Neural cell (in vitro differentiated cells): Measurements from ENCODE around the gene C1orf198. TPM values are rescaled to one million over a fixed set of nuclear protein-coding genes. Genes with fewer than 3 reads are reported as not detected.

ENCODE experiments used
- H2AFZ ChIP-seq: fragments of 200-600, 300-800 bp; sonication (generic), shearing (Covaris generic); 2 replicates; pipeline ENCODE4 v1.6.0; 2014; ENCODE audit warnings: low read depth, mild to moderate bottlenecking, antibody characterized with exemption, low read length, moderate library complexity
- H3F3A ChIP-seq: fragments of 200-600 bp; shearing (Covaris generic); 2 replicates; pipeline ENCODE4 v1.6.1; 2016; ENCODE audit warnings: mild to moderate bottlenecking, moderate library complexity, mixed read lengths, antibody characterized with exemption, low read length; ENCODE audit not compliant: insufficient read depth, poor library complexity, severe bottlenecking
- H3K27ac ChIP-seq: fragments of 200-600, 300-800 bp; sonication (generic), shearing (Covaris generic); 2 replicates; pipeline ENCODE4 v1.5.1; 2014; ENCODE audit warnings: mild to moderate bottlenecking, low read length, moderate library complexity
- H3K27me3 ChIP-seq: fragments of 300-800, 200-600 bp; sonication (generic), shearing (Covaris generic); 2 replicates; pipeline ENCODE4 v1.6.0; 2014; ENCODE audit warnings: mild to moderate bottlenecking, low read depth, low read length, moderate library complexity; ENCODE audit not compliant: insufficient read depth
- H3K36me3 ChIP-seq: fragments of 300-800, 200-600 bp; sonication (generic), shearing (Covaris generic); 2 replicates; pipeline ENCODE4 v1.5.1; 2014; ENCODE audit warnings: mild to moderate bottlenecking, antibody characterized with exemption, low read length, moderate library complexity; ENCODE audit not compliant: insufficient read depth
- H3K4me2 ChIP-seq: fragments of 300-800, 200-600 bp; sonication (generic), shearing (Covaris generic); 2 replicates; pipeline ENCODE4 v1.6.0; 2014; ENCODE audit warnings: mild to moderate bottlenecking, low read length
- H3K4me3 ChIP-seq: fragments of 300-800, 200-600 bp; sonication (generic), shearing (Covaris generic); 2 replicates; pipeline ENCODE4 v1.5.1; 2014; ENCODE audit warnings: mild to moderate bottlenecking, low read length, moderate library complexity
- H3K79me2 ChIP-seq: fragments of 200-600 bp; shearing (Covaris generic); replicated peaks from 2 replicates; pipeline ENCODE4 v1.6.0; 2014; ENCODE audit warnings: mild to moderate bottlenecking, low read length, moderate library complexity; ENCODE audit not compliant: insufficient read depth
- H3K9ac ChIP-seq: fragments of 300-800, 200-600 bp; sonication (generic), shearing (Covaris generic); 2 replicates; pipeline ENCODE4 v1.6.1; 2016; ENCODE audit warnings: mild to moderate bottlenecking, low read length, mixed read lengths
- H3K9me2 ChIP-seq: fragments of 200-600 bp; shearing (Covaris generic); 2 replicates; pipeline ENCODE4 v1.6.1; 2016; ENCODE audit warnings: mild to moderate bottlenecking, low read length, mixed read lengths; ENCODE audit not compliant: insufficient read depth
- H3K9me3 ChIP-seq: fragments of 200-600, 300-800 bp; sonication (generic), shearing (Covaris generic); 2 replicates; pipeline ENCODE4 v1.6.1; 2016; ENCODE audit warnings: mild to moderate bottlenecking, mixed run types, low read length, moderate library complexity, mixed read lengths
- H4K20me1 ChIP-seq: fragments of 200-600 bp; shearing (Covaris generic); 2 replicates; pipeline ENCODE4 v1.6.1; 2016; ENCODE audit warnings: mild to moderate bottlenecking, mixed run types; ENCODE audit not compliant: insufficient read depth
- EP300 ChIP-seq: fragments of 450-650 bp; conservative IDR thresholded peaks from 2 replicates; pipeline ENCODE4 v1.6.1; 2014; ENCODE audit warnings: antibody characterized with exemption, mild to moderate bottlenecking, moderate library complexity; ENCODE audit not compliant: poor library complexity, severe bottlenecking
- EZH2 ChIP-seq: fragments of 200-600, 300-800 bp; shearing (Covaris generic), sonication (generic); IDR thresholded peaks from 2 replicates; pipeline ENCODE4 v1.6.1; 2014; ENCODE audit warnings: antibody characterized with exemption, low read length, borderline replicate concordance, mild to moderate bottlenecking; ENCODE audit not compliant: insufficient read depth, poor library complexity, severe bottlenecking
- MXI1 ChIP-seq: fragments of 450-650 bp; conservative IDR thresholded peaks from 2 replicates; pipeline ENCODE4 v1.6.1; 2014; ENCODE audit warnings: antibody characterized with exemption, mild to moderate bottlenecking; ENCODE audit not compliant: poor library complexity, severe bottlenecking
- POLR2AphosphoS5 ChIP-seq: IDR thresholded peaks from 2 replicates; pipeline ENCODE4 v1.6.1; 2012
- RAD21 ChIP-seq: fragments of 450-650 bp; conservative IDR thresholded peaks from 2 replicates; pipeline ENCODE4 v1.6.1; 2014; ENCODE audit warnings: antibody characterized with exemption, mild to moderate bottlenecking, moderate library complexity
- SMC3 ChIP-seq: fragments of 450-650 bp; conservative IDR thresholded peaks from 2 replicates; pipeline ENCODE4 v1.6.1; 2014; ENCODE audit warnings: antibody characterized with exemption, mild to moderate bottlenecking, moderate library complexity; ENCODE audit not compliant: poor library complexity
- TAF1 ChIP-seq: IDR thresholded peaks from 2 replicates; pipeline ENCODE4 v1.6.1; 2012; ENCODE audit warnings: low read depth
- polyA plus RNA-seq: library from polyadenylated mRNA; depleted of rRNA; stranded (reverse); fragments of >200 nt; gene quantifications from 2 replicates; pipeline ENCODE4 v1.2.3, GENCODE V29; 2014
- TF ChIP-seq, protein P1 (sequence below): fragments of 450-650 bp; IDR thresholded peaks from 2 replicates; pipeline ENCODE4 v1.5.1; 2014; ENCODE audit warnings: antibody characterized with exemption, mild to moderate bottlenecking, moderate library complexity; ENCODE audit not compliant: poor library complexity, severe bottlenecking
- TF ChIP-seq, protein P2 (sequence below): IDR thresholded peaks from 2 replicates; pipeline ENCODE4 v1.6.1; 2012; ENCODE audit warnings: borderline replicate concordance

Gene C1orf198
- polyA plus RNA-seq, 1 donor from 2014 or later, result 16.7 TPM

DNA sequence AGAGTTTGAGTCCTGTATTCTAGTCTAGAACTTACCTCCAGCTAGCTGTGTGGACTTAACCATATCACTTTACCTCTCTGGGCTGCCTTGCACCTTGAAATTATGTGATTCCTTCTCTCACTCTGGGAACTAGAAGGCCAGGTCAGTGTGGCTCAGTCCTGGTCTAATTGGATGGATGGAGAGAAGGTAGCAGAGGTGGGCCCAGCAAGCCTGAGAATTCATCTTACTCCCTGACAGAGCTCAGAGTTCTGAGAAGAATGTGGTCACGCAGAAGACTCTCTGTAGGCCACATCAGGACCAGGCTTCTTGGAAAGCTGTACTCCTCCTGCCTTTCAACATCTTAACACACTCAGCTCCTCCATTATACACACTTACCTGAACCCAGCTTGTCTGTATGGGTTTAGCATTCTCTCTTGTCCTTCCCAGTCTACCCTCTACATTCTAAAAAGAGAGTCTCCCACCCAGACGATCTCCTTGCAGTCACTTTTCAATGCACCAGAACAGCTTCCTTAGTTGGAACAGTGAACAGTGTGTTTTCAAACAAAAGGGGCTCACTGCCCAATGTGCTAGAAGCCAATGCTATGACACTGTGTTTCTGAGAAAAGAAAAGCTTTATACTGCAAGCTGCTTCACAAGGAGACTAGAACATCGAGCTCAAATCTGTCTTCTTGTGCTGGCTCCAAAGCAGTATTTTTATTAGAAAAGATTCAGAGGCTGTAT, 60.6 kb downstream of the C1orf198 start:
- no peaks in the 10 kb centered on the region for H3K9me3 ChIP-seq
- no peak overlapping the region for H2AFZ ChIP-seq
- no peaks in the 10 kb centered on the region for H3K36me3 ChIP-seq
- H3K9ac ChIP-seq, result no peak overlapping the region
- no peak overlapping the region for H3K4me3 ChIP-seq
- no peaks in the 10 kb centered on the region for H3K79me2 ChIP-seq
- H3K4me2 ChIP-seq, result no peak overlapping the region
- no peak overlapping the region for H3K27ac ChIP-seq
- TF ChIP-seq, protein P1, sequence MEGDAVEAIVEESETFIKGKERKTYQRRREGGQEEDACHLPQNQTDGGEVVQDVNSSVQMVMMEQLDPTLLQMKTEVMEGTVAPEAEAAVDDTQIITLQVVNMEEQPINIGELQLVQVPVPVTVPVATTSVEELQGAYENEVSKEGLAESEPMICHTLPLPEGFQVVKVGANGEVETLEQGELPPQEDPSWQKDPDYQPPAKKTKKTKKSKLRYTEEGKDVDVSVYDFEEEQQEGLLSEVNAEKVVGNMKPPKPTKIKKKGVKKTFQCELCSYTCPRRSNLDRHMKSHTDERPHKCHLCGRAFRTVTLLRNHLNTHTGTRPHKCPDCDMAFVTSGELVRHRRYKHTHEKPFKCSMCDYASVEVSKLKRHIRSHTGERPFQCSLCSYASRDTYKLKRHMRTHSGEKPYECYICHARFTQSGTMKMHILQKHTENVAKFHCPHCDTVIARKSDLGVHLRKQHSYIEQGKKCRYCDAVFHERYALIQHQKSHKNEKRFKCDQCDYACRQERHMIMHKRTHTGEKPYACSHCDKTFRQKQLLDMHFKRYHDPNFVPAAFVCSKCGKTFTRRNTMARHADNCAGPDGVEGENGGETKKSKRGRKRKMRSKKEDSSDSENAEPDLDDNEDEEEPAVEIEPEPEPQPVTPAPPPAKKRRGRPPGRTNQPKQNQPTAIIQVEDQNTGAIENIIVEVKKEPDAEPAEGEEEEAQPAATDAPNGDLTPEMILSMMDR, result no peak
- H3K27me3 ChIP-seq, result no peaks in the 10 kb centered on the region
- H4K20me1 ChIP-seq, result no peaks in the 10 kb centered on the region
- H3F3A ChIP-seq, result no peaks in the 10 kb centered on the region
- no peaks in the 10 kb centered on the region for H3K9me2 ChIP-seq

DNA sequence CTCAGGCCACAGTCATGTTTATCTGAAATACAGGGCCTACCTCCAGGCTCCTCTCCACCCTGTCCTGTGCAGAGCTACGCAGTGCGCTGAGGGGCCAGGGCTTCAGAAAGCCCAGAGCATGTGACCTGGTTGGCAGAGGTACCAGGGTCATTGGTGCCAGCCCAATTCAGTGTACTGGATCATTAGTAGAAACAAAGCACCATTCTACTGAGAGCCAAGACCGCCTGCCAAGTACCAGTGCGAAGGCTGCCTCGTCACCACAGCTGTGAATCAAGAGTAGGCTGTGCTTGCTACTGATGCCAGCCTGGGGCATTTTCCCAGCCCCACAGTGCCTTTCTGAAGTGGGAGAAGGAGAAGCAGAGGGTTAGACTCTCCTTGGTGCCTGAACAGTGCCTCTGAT, 61.3 kb downstream of the C1orf198 start:
- Histone ChIP-seq H3K9me3 (no peaks in the 10 kb centered on the region), H3K36me3 (no peaks in the 10 kb centered on the region), H2AFZ (no peak overlapping the region), H3K9me2 (no peaks in the 10 kb centered on the region), H3K79me2 (no peaks in the 10 kb centered on the region), H3K27ac (no peak overlapping the region), H3K9ac (no peak overlapping the region), H3K4me3 (no peak overlapping the region), H3K27me3 (no peaks in the 10 kb centered on the region), H4K20me1 (no peaks in the 10 kb centered on the region), H3F3A (no peaks in the 10 kb centered on the region), H3K4me2 (no peak overlapping the region)
- TF ChIP-seq POLR2AphosphoS5 (no peak), RAD21 (no peak), SMC3 (no peak), TAF1 (no peak), MXI1 (no peak), EZH2 (no peak), EP300 (no peak)
- TF ChIP-seq, protein P2, sequence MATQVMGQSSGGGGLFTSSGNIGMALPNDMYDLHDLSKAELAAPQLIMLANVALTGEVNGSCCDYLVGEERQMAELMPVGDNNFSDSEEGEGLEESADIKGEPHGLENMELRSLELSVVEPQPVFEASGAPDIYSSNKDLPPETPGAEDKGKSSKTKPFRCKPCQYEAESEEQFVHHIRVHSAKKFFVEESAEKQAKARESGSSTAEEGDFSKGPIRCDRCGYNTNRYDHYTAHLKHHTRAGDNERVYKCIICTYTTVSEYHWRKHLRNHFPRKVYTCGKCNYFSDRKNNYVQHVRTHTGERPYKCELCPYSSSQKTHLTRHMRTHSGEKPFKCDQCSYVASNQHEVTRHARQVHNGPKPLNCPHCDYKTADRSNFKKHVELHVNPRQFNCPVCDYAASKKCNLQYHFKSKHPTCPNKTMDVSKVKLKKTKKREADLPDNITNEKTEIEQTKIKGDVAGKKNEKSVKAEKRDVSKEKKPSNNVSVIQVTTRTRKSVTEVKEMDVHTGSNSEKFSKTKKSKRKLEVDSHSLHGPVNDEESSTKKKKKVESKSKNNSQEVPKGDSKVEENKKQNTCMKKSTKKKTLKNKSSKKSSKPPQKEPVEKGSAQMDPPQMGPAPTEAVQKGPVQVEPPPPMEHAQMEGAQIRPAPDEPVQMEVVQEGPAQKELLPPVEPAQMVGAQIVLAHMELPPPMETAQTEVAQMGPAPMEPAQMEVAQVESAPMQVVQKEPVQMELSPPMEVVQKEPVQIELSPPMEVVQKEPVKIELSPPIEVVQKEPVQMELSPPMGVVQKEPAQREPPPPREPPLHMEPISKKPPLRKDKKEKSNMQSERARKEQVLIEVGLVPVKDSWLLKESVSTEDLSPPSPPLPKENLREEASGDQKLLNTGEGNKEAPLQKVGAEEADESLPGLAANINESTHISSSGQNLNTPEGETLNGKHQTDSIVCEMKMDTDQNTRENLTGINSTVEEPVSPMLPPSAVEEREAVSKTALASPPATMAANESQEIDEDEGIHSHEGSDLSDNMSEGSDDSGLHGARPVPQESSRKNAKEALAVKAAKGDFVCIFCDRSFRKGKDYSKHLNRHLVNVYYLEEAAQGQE, result no peak
- TF ChIP-seq, protein P1, result no peak
